Astrocyte of the cerebellum (primary cell): Measurements from ENCODE around the gene IL24.

Experiments
- DNase-seq: peaks from one replicate; pipeline ENCODE4 v3.0.0-alpha.2; 2011; ENCODE audit warnings: low read depth
- H3K4me3 ChIP-seq: 2 replicates; pipeline ENCODE4 v1.5.1; 2011; ENCODE audit warnings: mild to moderate bottlenecking, low read depth, low read length, moderate library complexity
- in situ Hi-C: cut with HindIII; loops from 2 replicates; pipeline ENCODE4 v1.10.0; 2017; ENCODE audit warnings: low sequenced_read_pairs
- TF ChIP-seq, protein P1 (sequence below): IDR thresholded peaks from 2 replicates; pipeline ENCODE4 v1.5.1; 2012; ENCODE audit warnings: low read length, low read depth, moderate library complexity, mild to moderate bottlenecking; ENCODE audit errors: missing control alignments

The IL24 gene

DNA sequence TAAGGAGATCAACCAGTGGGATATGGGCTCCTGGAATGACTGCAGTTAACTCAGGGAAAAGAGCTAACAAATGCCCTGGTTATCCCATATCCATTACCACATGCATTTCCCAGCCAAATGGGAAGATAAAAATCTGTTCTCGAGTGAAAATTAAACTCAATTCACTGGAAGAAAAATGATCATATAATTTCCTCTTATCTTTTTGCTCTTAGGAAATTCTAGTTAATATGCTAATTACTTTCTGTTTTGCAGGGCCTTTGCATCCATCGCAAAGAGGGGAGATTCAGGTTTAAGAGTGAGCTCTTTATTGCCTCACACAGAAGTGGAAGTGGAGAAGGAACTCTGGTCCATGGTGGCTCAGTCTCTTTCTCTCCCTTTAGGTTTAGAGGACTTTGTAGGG is 3.9 kb upstream of the IL24 start:
- H3K4me3 ChIP-seq, result no peak overlapping the region
- TF ChIP-seq, protein P1, sequence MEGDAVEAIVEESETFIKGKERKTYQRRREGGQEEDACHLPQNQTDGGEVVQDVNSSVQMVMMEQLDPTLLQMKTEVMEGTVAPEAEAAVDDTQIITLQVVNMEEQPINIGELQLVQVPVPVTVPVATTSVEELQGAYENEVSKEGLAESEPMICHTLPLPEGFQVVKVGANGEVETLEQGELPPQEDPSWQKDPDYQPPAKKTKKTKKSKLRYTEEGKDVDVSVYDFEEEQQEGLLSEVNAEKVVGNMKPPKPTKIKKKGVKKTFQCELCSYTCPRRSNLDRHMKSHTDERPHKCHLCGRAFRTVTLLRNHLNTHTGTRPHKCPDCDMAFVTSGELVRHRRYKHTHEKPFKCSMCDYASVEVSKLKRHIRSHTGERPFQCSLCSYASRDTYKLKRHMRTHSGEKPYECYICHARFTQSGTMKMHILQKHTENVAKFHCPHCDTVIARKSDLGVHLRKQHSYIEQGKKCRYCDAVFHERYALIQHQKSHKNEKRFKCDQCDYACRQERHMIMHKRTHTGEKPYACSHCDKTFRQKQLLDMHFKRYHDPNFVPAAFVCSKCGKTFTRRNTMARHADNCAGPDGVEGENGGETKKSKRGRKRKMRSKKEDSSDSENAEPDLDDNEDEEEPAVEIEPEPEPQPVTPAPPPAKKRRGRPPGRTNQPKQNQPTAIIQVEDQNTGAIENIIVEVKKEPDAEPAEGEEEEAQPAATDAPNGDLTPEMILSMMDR, result no peak
- DNase-seq, result no peak
- in situ Hi-C loops, result no loop called here

DNA sequence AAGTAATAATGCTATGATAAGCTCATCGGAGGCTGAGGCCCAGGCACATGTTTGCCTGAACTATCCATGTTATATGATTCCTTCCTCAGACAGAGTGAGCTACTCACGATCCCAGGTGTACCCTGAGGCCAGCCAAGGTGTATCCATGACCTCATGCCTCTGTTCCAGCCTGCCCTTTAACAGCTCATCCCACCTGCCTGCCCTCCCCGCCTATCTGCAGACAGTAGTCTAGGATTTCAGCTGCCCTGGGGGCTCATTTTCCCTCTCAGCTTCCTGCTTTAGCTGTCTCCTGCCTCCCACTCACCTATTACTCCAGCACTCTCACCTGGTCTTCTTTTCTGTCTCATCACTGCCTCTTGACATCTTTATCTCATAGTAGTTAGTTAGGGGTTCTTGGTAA is 1.9 kb upstream of the IL24 start:
- no peak for DNase-seq
- no peak overlapping the region for H3K4me3 ChIP-seq
- TF ChIP-seq, protein P1, result no peak
- in situ Hi-C loops, result no loop called here

DNA sequence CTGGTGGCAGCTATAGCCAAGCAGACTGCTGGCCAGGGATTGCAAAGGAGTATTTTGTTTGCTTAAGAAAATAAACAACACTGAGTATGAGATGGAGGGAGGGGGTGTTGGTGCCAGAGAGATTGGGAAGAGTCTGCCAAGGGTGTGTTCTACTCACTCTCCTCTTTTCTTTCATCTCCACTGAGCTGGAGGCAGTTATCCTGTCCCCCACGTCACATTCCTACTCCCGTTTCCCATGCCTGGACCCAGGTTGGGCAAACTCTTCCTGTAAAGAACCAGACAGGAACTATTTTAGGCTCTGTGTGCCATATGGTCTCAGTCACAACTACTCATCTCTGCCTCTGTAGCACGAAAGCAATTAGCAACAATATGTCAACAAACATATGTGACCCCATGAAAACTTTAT is 1.4 kb upstream of the IL24 start:
- in situ Hi-C loops, result no loop called here
- TF ChIP-seq, protein P1, result no peak
- no peak for DNase-seq
- no peak overlapping the region for H3K4me3 ChIP-seq

DNA sequence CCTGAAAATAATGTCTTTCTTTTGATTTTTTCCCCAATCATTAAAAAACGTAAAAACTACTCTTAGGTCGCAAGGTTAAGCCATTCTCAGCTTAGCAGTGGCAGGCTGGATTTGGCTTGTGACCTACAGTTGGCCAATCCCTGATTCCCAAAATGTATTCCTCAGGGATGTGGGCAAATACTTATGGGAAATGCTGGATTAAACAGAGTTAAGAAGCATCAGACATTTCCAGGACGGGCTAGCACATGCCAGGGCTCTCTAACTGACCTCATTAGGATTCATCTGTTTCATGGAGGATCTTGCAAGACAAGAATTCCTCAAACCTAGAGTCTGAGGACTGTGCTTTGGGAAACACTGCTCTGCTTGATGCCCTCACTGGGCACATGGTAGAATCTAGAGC is 982 bp upstream of the IL24 start:
- TF ChIP-seq, protein P1, result no peak
- in situ Hi-C loops, result no loop called here
- no peak overlapping the region for H3K4me3 ChIP-seq
- no peak for DNase-seq

DNA sequence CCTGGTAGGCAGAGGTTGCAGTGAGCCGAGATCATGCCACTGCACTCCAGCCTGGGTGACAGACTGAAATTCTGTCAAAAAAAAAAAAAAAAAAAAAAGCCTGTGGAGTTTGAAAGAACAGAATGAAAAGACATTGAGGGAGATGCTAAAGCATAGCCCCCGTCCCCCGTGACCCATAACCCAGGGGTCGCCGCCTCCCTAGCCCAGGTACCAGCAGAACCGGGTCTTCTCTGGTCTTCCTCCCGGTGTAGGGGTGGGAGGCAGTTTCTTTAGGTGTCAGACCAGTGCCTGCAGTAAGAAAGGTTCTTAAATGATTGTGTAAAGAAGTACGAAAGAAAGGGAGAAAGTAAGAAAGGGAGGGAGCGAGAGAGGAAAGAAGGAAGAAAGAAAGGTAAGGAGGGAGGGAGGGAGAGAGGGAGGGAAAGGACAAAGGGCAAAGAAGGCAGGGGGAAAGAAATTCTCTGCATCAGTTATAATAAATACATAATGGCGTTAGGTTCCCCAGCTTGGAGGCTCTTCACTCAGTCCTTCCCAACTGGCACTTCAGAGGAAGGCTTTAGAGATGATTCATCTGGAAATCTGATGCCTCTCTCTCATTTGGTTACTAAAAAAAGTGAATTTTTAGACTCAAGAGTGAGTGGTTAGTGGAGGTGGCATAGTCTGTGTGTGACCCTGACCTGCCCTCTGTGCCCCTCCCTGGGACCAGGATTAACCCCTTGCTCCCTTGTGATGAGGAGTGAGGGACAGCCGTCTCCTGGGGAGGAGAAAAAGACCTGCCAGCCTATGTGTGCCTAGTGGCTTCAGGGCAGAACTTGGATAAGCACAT is 1.1 kb downstream of the IL24 start:
- TF ChIP-seq, protein P1, result no peak
- in situ Hi-C loops, result no loop called here
- no peak overlapping the region for H3K4me3 ChIP-seq
- DNase-seq, result peak; percentile 19

DNA sequence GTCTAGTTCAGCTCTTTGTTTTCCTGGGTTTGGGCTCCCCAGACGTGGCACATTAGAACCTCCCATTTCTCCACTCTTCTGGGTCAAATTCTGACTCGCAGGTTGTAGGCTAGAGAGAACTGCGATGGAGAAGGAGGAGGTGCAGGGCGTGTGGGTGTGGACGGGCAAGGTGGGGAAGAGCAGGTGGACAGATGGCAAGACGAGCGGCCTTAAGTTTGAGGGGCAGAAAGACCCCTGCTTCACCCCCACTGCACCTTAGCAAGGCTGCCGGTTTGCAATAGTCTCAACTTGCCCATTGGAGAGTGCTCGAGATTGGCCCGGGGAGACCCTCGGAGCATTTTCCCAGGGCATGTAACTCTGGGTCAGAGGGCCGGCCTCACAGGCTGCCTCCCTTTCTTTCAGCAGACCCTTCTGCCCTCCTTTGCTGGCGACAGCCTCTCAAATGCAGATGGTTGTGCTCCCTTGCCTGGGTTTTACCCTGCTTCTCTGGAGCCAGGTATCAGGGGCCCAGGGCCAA is 1.7 kb downstream of the IL24 start:
- TF ChIP-seq, protein P1, result no peak
- in situ Hi-C loops, result no loop called here
- no peak for DNase-seq
- H3K4me3 ChIP-seq, result no peak overlapping the region
